BE2C (cell line): Measurements from ENCODE around the gene ZNF777.

Source experiments
- DNase-seq: peaks from one replicate; pipeline ENCODE4 v3.0.0-alpha.2; 2020
- H3K27me3 ChIP-seq: fragments of 250-450 bp; sonication (Bioruptor Pico); 2 replicates; pipeline ENCODE4 v1.5.1; 2020; ENCODE audit warnings: mild to moderate bottlenecking
- H3K36me3 ChIP-seq: fragments of 250-450 bp; sonication (Bioruptor Pico); 2 replicates; pipeline ENCODE4 v1.5.1; 2020; ENCODE audit warnings: mild to moderate bottlenecking
- H3K4me1 ChIP-seq: fragments of 250-450 bp; sonication (Bioruptor Pico); 2 replicates; pipeline ENCODE4 v1.5.1; 2020
- H3K4me3 ChIP-seq: 2 replicates; pipeline ENCODE4 v1.5.1; 2011; ENCODE audit warnings: low read depth, low read length
- H3K9me3 ChIP-seq: fragments of 250-450 bp; sonication (Bioruptor Pico); 2 replicates; pipeline ENCODE4 v1.5.1; 2020
- CTCF ChIP-seq: IDR thresholded peaks from 2 replicates; pipeline ENCODE4 v1.5.1; 2012; ENCODE audit warnings: mild to moderate bottlenecking, low read depth, low read length

The ZNF777 gene

GRCh38 chr7:149457766-149458165 lies 3.1 kb downstream of the ZNF777 start:
- no peak for TF ChIP-seq CTCF
- Histone ChIP-seq H3K4me1 (no peaks in the 10 kb centered on the region), H3K36me3 (peaks cover 30% of the 10 kb centered on the region), H3K4me3 (no peak overlapping the region), H3K27me3 (no peaks in the 10 kb centered on the region), H3K9me3 (no peaks in the 10 kb centered on the region)
- no peak for DNase-seq

GRCh38 chr7:149456506-149457421 lies 4.1 kb downstream of the ZNF777 start:
- Histone ChIP-seq H3K9me3 (no peaks in the 10 kb centered on the region), H3K4me3 (no peak overlapping the region), H3K36me3 (peaks cover 30% of the 10 kb centered on the region), H3K27me3 (no peaks in the 10 kb centered on the region), H3K4me1 (no peaks in the 10 kb centered on the region)
- no peak for TF ChIP-seq CTCF
- DNase-seq = no peak

- Histone ChIP-seq H3K27me3 (no peaks in the 10 kb centered on the region), H3K4me3 (no peak overlapping the region), H3K9me3 (no peaks in the 10 kb centered on the region), H3K36me3 (peaks cover 40% of the 10 kb centered on the region), H3K4me1 (no peaks in the 10 kb centered on the region)
- DNase-seq = no peak
- TF ChIP-seq CTCF = no peak
Measured at GRCh38 chr7:149455175-149455950, 5.5 kb downstream of the ZNF777 start.

- TF ChIP-seq CTCF = no peak
- no peaks in the 10 kb centered on the region for H3K9me3 ChIP-seq
- no peaks in the 10 kb centered on the region for H3K4me1 ChIP-seq
- H3K36me3 ChIP-seq = peaks cover 46% of the 10 kb centered on the region
- DNase-seq = no peak
- no peak overlapping the region for H3K4me3 ChIP-seq
- no peaks in the 10 kb centered on the region for H3K27me3 ChIP-seq
Measured at GRCh38 chr7:149454750-149455149, 6.1 kb downstream of the ZNF777 start.

- TF ChIP-seq CTCF = no peak
- DNase-seq = no peak
- no peaks in the 10 kb centered on the region for H3K27me3 ChIP-seq
- H3K36me3 ChIP-seq = peaks cover 52% of the 10 kb centered on the region
- H3K9me3 ChIP-seq = no peaks in the 10 kb centered on the region
- H3K4me3 ChIP-seq = no peak overlapping the region
- no peaks in the 10 kb centered on the region for H3K4me1 ChIP-seq
Measured at GRCh38 chr7:149454006-149454405, 6.9 kb downstream of the ZNF777 start.
